ENCODE measurements around the gene ATRNL1. TPM values are rescaled to one million over a fixed set of nuclear protein-coding genes. Genes with fewer than 3 reads are reported as not detected.

ATRNL1 gene
- total RNA-seq, 1 donor from 2014 or later, result 24.2 TPM

- Mint-ChIP-seq H3K9me3 (ENCODE audit: low read depth) (no peaks in the 10 kb centered on the region), H3K4me3 (ENCODE audit: low read depth) (no peak overlapping the region), H3K27me3 (peaks cover 4% of the 10 kb centered on the region), H3K36me3 (ENCODE audit: insufficient read depth) (no peaks in the 10 kb centered on the region), H3K4me1 (ENCODE audit: low read depth) (peaks cover 13% of the 10 kb centered on the region), H3K27ac (no peak overlapping the region)
- TF ChIP-seq, protein P1, sequence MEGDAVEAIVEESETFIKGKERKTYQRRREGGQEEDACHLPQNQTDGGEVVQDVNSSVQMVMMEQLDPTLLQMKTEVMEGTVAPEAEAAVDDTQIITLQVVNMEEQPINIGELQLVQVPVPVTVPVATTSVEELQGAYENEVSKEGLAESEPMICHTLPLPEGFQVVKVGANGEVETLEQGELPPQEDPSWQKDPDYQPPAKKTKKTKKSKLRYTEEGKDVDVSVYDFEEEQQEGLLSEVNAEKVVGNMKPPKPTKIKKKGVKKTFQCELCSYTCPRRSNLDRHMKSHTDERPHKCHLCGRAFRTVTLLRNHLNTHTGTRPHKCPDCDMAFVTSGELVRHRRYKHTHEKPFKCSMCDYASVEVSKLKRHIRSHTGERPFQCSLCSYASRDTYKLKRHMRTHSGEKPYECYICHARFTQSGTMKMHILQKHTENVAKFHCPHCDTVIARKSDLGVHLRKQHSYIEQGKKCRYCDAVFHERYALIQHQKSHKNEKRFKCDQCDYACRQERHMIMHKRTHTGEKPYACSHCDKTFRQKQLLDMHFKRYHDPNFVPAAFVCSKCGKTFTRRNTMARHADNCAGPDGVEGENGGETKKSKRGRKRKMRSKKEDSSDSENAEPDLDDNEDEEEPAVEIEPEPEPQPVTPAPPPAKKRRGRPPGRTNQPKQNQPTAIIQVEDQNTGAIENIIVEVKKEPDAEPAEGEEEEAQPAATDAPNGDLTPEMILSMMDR (IDR thresholded peaks at IDR 0.05; ENCODE audit: unreplicated experiment), result no peak
- no peak for DNase-seq (ENCODE audit: low spot score, unreplicated experiment)
Observed at GRCh38 chr10:115846528-115846927, 753.4 kb downstream of the ATRNL1 start.

DNA sequence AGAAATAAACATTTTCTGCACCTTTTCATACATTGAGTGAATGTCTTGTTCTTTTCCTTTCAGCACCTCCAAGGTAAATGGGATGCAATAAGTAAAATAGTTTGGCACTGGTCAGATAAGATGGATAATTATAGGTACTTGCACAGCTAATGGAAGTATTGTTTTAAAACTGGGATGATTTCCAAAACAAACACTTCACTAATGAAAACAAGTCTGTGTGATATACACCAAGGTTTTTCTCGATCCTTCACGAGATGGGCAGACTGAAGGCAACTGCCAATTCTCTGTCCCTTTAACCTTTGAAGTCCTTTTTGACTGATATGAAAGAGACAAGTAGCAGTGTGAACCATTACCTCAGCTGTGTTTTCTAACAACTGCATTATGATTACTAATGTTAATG lies 756.0 kb downstream of the ATRNL1 start:
- Mint-ChIP-seq H3K4me3 (ENCODE audit: low read depth) (no peak overlapping the region), H3K9me3 (ENCODE audit: low read depth) (no peaks in the 10 kb centered on the region), H3K27ac (no peak overlapping the region), H3K27me3 (no peaks in the 10 kb centered on the region), H3K36me3 (ENCODE audit: insufficient read depth) (no peaks in the 10 kb centered on the region), H3K4me1 (ENCODE audit: low read depth) (peaks cover 13% of the 10 kb centered on the region)
- DNase-seq (ENCODE audit: low spot score, unreplicated experiment), result no peak
- TF ChIP-seq, protein P1 (IDR thresholded peaks at IDR 0.05; ENCODE audit: unreplicated experiment), result no peak

DNA sequence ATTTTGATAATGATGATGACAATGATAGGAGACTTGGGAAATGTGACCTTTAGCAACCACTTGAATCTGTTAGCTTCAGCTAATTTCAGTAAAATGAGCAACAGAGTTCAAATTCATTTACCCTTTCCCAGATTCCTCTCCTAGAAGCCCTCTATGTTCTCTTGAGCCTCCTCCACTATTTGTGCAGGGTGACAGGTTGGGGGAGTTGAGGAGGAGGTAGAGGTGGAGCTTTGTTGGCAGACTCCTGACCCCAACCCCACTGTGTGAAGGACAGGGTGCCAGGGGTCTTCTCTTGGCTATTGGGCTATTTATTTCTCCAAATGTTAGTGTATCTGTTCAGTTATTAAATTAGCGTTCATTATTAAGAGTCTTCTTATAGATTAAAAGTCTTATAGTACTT lies 757.5 kb downstream of the ATRNL1 start:
- TF ChIP-seq, protein P1 (IDR thresholded peaks at IDR 0.05; ENCODE audit: unreplicated experiment), result no peak
- Mint-ChIP-seq H3K36me3 (ENCODE audit: insufficient read depth) (no peaks in the 10 kb centered on the region), H3K4me3 (ENCODE audit: low read depth) (no peak overlapping the region), H3K9me3 (ENCODE audit: low read depth) (no peaks in the 10 kb centered on the region), H3K27me3 (peaks cover 6% of the 10 kb centered on the region), H3K4me1 (ENCODE audit: low read depth) (peaks cover 11% of the 10 kb centered on the region), H3K27ac (no peak overlapping the region)
- DNase-seq (ENCODE audit: low spot score, unreplicated experiment), result no peak

DNA sequence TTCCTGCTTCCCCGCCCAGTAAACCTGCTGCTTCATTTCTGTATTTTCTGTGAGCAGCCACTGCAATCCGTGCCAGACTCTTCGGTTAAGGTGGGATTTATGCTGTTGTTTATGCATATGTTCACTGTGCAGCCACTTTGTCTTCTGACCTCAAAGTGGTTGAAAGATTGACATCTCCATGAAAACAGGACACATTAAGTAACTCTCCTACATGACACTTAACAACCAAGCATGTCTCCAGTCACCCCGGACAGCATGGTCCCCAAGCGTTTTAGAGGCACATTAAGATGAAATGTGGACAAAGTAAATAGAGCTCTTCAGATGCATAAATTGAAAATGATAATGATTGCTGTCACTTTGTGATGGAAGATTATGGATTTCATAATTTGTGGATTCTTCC lies 758.5 kb downstream of the ATRNL1 start:
- Mint-ChIP-seq H3K36me3 (ENCODE audit: insufficient read depth) (no peaks in the 10 kb centered on the region), H3K27me3 (peaks cover 6% of the 10 kb centered on the region), H3K27ac (no peak overlapping the region), H3K9me3 (ENCODE audit: low read depth) (no peaks in the 10 kb centered on the region), H3K4me1 (ENCODE audit: low read depth) (peaks cover 9% of the 10 kb centered on the region), H3K4me3 (ENCODE audit: low read depth) (no peak overlapping the region)
- DNase-seq (ENCODE audit: low spot score, unreplicated experiment), result no peak
- TF ChIP-seq, protein P1 (IDR thresholded peaks at IDR 0.05; ENCODE audit: unreplicated experiment), result no peak

DNA sequence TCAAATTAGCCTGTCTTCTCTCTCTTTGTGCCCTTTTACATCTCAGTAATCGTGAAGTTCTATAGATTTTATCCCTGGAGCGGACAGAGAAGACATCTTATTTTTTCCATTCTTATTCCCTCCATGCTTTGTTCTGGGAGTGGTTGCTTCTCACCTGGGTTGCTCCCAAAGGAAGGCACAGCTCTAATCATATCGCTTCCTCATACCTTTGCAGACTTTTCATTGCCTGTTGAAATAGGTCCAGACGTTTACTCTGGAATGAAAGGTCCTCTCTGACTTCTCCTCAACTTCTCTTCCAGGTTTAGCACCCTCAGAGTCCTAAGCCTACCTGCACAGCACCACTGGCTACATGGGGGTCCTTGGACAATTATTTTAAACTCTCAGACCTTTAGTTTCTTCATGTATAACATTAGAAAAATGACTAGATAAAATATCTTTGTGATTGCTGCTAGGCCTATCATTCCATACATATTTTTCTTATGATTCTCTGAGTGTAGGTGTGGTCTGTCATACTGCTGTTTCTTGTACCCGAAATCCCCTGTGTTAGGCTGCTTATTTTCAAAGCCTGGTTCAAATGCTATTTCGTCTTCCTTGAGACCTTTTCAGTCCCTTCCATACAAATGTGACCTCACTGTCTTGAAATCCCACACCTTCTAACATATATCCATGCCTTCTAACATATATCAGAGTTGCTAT lies 761.7 kb downstream of the ATRNL1 start:
- Mint-ChIP-seq H3K4me1 (ENCODE audit: low read depth) (no peaks in the 10 kb centered on the region), H3K27me3 (peaks cover 6% of the 10 kb centered on the region), H3K9me3 (ENCODE audit: low read depth) (peaks cover 3% of the 10 kb centered on the region), H3K36me3 (ENCODE audit: insufficient read depth) (peaks cover 2% of the 10 kb centered on the region), H3K27ac (no peak overlapping the region), H3K4me3 (ENCODE audit: low read depth) (no peak overlapping the region)
- DNase-seq (ENCODE audit: low spot score, unreplicated experiment), result no peak
- TF ChIP-seq, protein P1 (IDR thresholded peaks at IDR 0.05; ENCODE audit: unreplicated experiment), result no peak
